Hepatocyte (in vitro differentiated cells): Measurements from ENCODE around the gene ACADVL. TPM values are rescaled to one million over a fixed set of nuclear protein-coding genes. Genes with fewer than 3 reads are reported as not detected.

Experiments
- DNase-seq: peaks from one replicate; pipeline ENCODE4 v3.0.0-alpha.2; 2016; ENCODE audit warnings: low spot score
- H2AFZ ChIP-seq: fragments of 200-600 bp; sonication (generic); 2 replicates; pipeline ENCODE4 v1.6.0; 2016; ENCODE audit warnings: antibody characterized with exemption, mild to moderate bottlenecking
- H3K27ac ChIP-seq: fragments of 200-600 bp; sonication (generic); 2 replicates; pipeline ENCODE4 v1.5.1; 2016; ENCODE audit warnings: mild to moderate bottlenecking
- H3K27me3 ChIP-seq: fragments of 200-600 bp; sonication (generic); 2 replicates; pipeline ENCODE4 v1.6.1; 2016
- H3K36me3 ChIP-seq: fragments of 200-600 bp; sonication (generic); replicated peaks from 2 replicates; pipeline ENCODE4 v1.5.1; 2016; ENCODE audit warnings: low read depth; ENCODE audit not compliant: insufficient read depth
- H3K4me1 ChIP-seq: fragments of 200-600 bp; sonication (generic); 2 replicates; pipeline ENCODE4 v1.5.1; 2016; ENCODE audit warnings: mild to moderate bottlenecking, moderate library complexity; ENCODE audit not compliant: insufficient read depth
- H3K4me2 ChIP-seq: fragments of 200-600 bp; sonication (generic); 2 replicates; pipeline ENCODE4 v1.6.0; 2016
- H3K4me3 ChIP-seq: fragments of 200-600 bp; sonication (generic); 2 replicates; pipeline ENCODE4 v1.5.1; 2016; ENCODE audit warnings: mild to moderate bottlenecking
- H3K79me2 ChIP-seq: fragments of 200-600 bp; sonication (generic); 2 replicates; pipeline ENCODE4 v1.6.0; 2017; ENCODE audit warnings: mild to moderate bottlenecking
- H3K9me2 ChIP-seq: fragments of 200-600 bp; sonication (generic); replicated peaks from 2 replicates; pipeline ENCODE4 v1.6.0; 2017; ENCODE audit warnings: mild to moderate bottlenecking; ENCODE audit not compliant: insufficient read depth
- H3K9me3 ChIP-seq: fragments of 200-600 bp; sonication (generic); 2 replicates; pipeline ENCODE4 v1.5.1; 2016; ENCODE audit warnings: low read depth, mild to moderate bottlenecking
- H4K20me1 ChIP-seq: fragments of 200-600 bp; sonication (generic); 2 replicates; pipeline ENCODE4 v1.6.0; 2016; ENCODE audit warnings: mild to moderate bottlenecking; ENCODE audit not compliant: insufficient read depth, poor library complexity, severe bottlenecking
- CTCF ChIP-seq: fragments of 200-600 bp; sonication (generic); IDR thresholded peaks from 2 replicates; pipeline ENCODE4 v1.5.1; 2016; ENCODE audit warnings: antibody characterized with exemption, mild to moderate bottlenecking; ENCODE audit not compliant: poor library complexity
- EZH2 ChIP-seq: fragments of 200-600 bp; sonication (generic); IDR thresholded peaks from 2 replicates; pipeline ENCODE4 v1.6.1; 2016; ENCODE audit warnings: antibody characterized with exemption, mild to moderate bottlenecking, borderline replicate concordance
- EZH2phosphoT487 ChIP-seq: fragments of 200-600 bp; sonication (generic); IDR thresholded peaks from one replicate; pipeline ENCODE4 v1.6.1; 2018; ENCODE audit warnings: antibody characterized with exemption, mild to moderate bottlenecking, low read depth, moderate library complexity; ENCODE audit not compliant: unreplicated experiment, severe bottlenecking
- WGBS: methylation state at CpG from one replicate; pipeline ENCODE4 v1.1.6; 2016; ENCODE audit warnings: low lambda C conversion rate; ENCODE audit errors: missing lambda C conversion rate; 5-methylcytosine and 5-hydroxymethylcytosine counted together
- polyA plus RNA-seq: library from polyadenylated mRNA; unstranded; fragments of >200 nt; fragmentation: Nextera tagmentation; extraction: Ambion mirVana; gene quantifications from 2 replicates; pipeline ENCODE4 v1.2.1, GENCODE V29; 2016
- total RNA-seq: library from RNA; depleted of rRNA; stranded (reverse); fragments of >200 nt; gene quantifications from 2 replicates; pipeline ENCODE4 v1.2.3, GENCODE V29; 2014

ACADVL gene
- total and polyA plus RNA-seq, 2 experiments from 2014 or later, result 469 to 1,250 TPM

DNA sequence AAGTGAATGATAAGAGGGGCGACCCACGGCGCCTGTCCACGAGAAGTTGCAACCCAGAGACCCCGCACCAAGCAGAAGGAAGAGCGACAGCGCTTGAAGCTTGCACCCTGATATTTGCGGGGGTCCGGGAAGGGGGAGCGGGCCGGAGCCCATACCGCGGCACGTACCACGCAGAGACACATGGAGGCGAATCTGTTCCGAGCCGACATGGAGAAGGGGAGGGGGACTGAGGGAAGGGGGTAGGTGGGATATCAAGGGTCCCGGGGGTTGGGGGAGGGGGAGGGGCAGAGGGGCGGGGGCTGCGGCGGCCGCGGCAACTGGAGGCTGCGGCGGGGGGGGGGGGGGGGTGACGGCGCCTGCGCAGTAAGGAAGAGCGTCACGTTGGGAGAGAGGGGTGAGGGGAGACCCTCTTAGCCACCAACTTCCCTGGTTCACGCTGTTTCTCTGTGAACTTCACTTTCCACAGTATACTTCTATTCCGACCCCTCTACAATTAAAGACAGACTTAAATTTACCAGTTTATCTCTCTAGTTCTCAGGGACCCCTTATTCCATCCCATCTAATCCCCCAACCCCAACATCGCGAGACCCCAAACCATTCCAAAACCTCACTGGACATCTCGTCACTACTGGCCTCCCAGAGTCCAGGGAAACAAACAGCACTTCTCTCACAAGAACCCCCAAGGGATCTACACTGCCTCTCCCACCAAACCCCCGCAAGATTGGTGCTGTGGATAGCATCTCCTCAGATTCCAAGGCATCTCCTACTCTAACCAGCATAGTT, 8.1 kb upstream of the ACADVL start:
- Histone ChIP-seq H3K4me1 (peaks cover 14% of the 10 kb centered on the region), H3K4me2 (peak overlapping the region; percentile 67), H3K27me3 (no peaks in the 10 kb centered on the region), H3K27ac (no peak overlapping the region), H4K20me1 (peaks cover 18% of the 10 kb centered on the region), H3K36me3 (no peaks in the 10 kb centered on the region), H3K9me2 (no peaks in the 10 kb centered on the region), H2AFZ (no peak overlapping the region), H3K79me2 (peaks cover 40% of the 10 kb centered on the region), H3K9me3 (no peaks in the 10 kb centered on the region), H3K4me3 (no peak overlapping the region)
- 36% methylated on average over 18 of the region's 37 CpGs for WGBS
- TF ChIP-seq EZH2phosphoT487 (no peak), CTCF (no peak), EZH2 (no peak)
- no peak for DNase-seq

DNA sequence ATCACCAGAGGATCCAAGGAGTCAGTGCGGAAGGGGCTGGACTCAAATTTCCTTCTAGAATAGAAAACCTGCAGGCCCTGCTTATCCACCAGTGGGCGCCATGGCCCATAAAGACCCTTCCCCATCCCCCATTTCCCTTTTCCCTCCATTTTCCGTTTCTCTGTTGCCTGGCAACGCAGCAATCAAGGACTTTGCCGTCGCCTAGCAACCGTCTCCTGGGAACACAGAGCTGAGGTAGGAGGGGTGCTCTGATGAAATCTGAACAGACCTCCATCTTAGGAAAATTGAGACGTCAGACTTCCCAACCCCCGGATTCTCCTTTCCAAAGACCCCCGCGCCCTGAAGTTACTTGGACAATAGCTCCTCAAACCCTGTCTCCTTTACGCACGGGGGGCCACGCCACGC, 5.8 kb upstream of the ACADVL start:
- H3K27me3 ChIP-seq, result no peaks in the 10 kb centered on the region
- WGBS, result 5% methylated on average over 15 of the region's 15 CpGs
- peaks cover 28% of the 10 kb centered on the region for H3K4me1 ChIP-seq
- H3K36me3 ChIP-seq, result no peaks in the 10 kb centered on the region
- no peak overlapping the region for H2AFZ ChIP-seq
- peak overlapping the region; percentile 17 for H3K4me3 ChIP-seq
- no peaks in the 10 kb centered on the region for H3K9me3 ChIP-seq
- DNase-seq, result peak; percentile 92
- peak overlapping the region; percentile 75 for H3K27ac ChIP-seq
- H3K9me2 ChIP-seq, result no peaks in the 10 kb centered on the region
- H3K4me2 ChIP-seq, result peak overlapping the region; percentile 80
- H4K20me1 ChIP-seq, result peaks cover 12% of the 10 kb centered on the region
- H3K79me2 ChIP-seq, result peaks cover 54% of the 10 kb centered on the region
- TF ChIP-seq EZH2phosphoT487 (no peak), EZH2 (no peak), CTCF (peak; percentile 57)

DNA sequence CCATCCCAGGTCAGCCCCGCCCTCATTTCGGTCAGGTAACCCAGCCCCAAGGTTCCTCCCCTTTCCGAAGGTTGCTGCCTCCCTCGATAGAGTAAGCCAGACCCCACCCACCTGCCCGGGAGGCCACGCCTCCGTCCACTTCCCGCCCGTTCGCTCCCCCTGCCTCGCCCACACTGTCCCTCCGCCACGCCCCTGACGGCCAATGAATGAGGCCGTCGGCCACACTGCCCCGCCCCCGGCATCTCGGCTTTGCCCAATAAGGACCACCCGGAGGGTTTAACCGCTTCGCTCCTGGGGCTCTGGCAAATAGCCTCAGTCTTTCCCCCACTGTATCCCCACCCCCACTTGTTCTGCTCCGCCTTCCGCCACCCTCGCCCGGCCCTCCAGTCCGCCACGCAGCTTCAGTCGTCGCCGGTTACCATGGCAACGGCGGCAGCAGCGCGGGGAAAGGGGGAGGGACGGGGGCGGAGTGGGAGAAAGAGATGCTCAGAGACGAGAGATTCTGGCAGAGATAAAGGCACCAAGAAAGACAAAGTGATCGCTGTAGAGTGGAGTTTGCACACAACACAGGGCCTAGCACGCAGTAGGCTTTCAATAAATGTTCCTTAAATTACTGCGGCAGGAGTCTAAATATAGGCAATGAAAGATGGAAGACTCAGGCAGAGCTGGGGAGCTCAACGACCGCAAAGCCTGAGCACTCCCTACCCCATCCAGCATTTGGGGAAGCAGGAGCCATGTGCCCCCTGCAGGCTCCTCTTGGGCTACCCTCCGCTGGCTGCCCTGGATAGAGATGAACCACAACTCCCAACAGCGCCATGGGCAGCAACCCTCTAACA, 5.2 kb upstream of the ACADVL start:
- Histone ChIP-seq H3K4me1 (peaks cover 34% of the 10 kb centered on the region), H3K36me3 (no peaks in the 10 kb centered on the region), H3K9me2 (no peaks in the 10 kb centered on the region), H3K27me3 (no peaks in the 10 kb centered on the region), H4K20me1 (peaks cover 12% of the 10 kb centered on the region), H3K4me3 (peak overlapping the region; percentile 20), H3K9me3 (no peaks in the 10 kb centered on the region), H3K27ac (peak overlapping the region; percentile 75), H3K79me2 (peaks cover 60% of the 10 kb centered on the region), H2AFZ (no peak overlapping the region), H3K4me2 (peak overlapping the region; percentile 80)
- DNase-seq, result peak; percentile 99
- WGBS, result under 1% methylated on average over 40 of the region's 45 CpGs
- peak; percentile 52 for TF ChIP-seq CTCF
- no peak for TF ChIP-seq EZH2
- no peak for TF ChIP-seq EZH2phosphoT487
